Measurements from ENCODE around the gene SLC2A5. TPM values are rescaled to one million over a fixed set of nuclear protein-coding genes. Genes with fewer than 3 reads are reported as not detected.
A peak's percentile ranks its signal among the peaks of the same experiment; 100 is the strongest.

Gene SLC2A5
- total RNA-seq, 6 experiments from 2014 or later: 0.10 to 0.83 (median 0.18) TPM; not detected in 1

GRCh38 chr1:9086796-9087195 is 17.4 kb upstream of the SLC2A5 start:
- no peak for TF ChIP-seq CTCF (IDR thresholded peaks at IDR 0.05)
- Mint-ChIP-seq H3K27me3 (ENCODE audit: insufficient read depth) (peaks cover 14% of the 10 kb centered on the region), H3K4me1 (ENCODE audit: low read depth) (peaks cover 18% of the 10 kb centered on the region), H3K9me3 (peaks cover 15% of the 10 kb centered on the region), H3K36me3 (ENCODE audit: low read depth) (peaks cover 16% of the 10 kb centered on the region), H3K4me3 (no peak overlapping the region), H3K27ac (no peak overlapping the region)
- no peak for DNase-seq

- no peak overlapping the region for H3K4me3 Mint-ChIP-seq
- H3K27me3 Mint-ChIP-seq (ENCODE audit: insufficient read depth): peaks cover 14% of the 10 kb centered on the region
- DNase-seq: no peak
- H3K27ac Mint-ChIP-seq: no peak overlapping the region
- no peak for TF ChIP-seq CTCF (IDR thresholded peaks at IDR 0.05)
- peaks cover 18% of the 10 kb centered on the region for H3K4me1 Mint-ChIP-seq (ENCODE audit: low read depth)
- H3K36me3 Mint-ChIP-seq (ENCODE audit: low read depth): peaks cover 16% of the 10 kb centered on the region
- H3K9me3 Mint-ChIP-seq: peaks cover 15% of the 10 kb centered on the region
Observed at GRCh38 chr1:9086045-9086444, 16.6 kb upstream of the SLC2A5 start.

- Mint-ChIP-seq H3K27me3 (ENCODE audit: insufficient read depth) (peaks cover 14% of the 10 kb centered on the region), H3K27ac (peak overlapping the region; percentile 30), H3K9me3 (peaks cover 15% of the 10 kb centered on the region), H3K36me3 (ENCODE audit: low read depth) (peaks cover 16% of the 10 kb centered on the region), H3K4me3 (no peak overlapping the region), H3K4me1 (ENCODE audit: low read depth) (peaks cover 24% of the 10 kb centered on the region)
- DNase-seq: no peak
- TF ChIP-seq CTCF (IDR thresholded peaks at IDR 0.05): no peak
Observed at GRCh38 chr1:9085306-9085940, 16.0 kb upstream of the SLC2A5 start.

- Mint-ChIP-seq H3K36me3 (ENCODE audit: low read depth) (peaks cover 16% of the 10 kb centered on the region), H3K4me3 (no peak overlapping the region), H3K4me1 (ENCODE audit: low read depth) (peaks cover 27% of the 10 kb centered on the region), H3K27me3 (ENCODE audit: insufficient read depth) (peaks cover 14% of the 10 kb centered on the region), H3K27ac (peak overlapping the region; percentile 30), H3K9me3 (peaks cover 15% of the 10 kb centered on the region)
- no peak for DNase-seq
- TF ChIP-seq CTCF (IDR thresholded peaks at IDR 0.05): no peak
Observed at GRCh38 chr1:9084906-9085305, 15.5 kb upstream of the SLC2A5 start.

- no peaks in the 10 kb centered on the region for H3K9me3 Mint-ChIP-seq
- no peak overlapping the region for H3K4me3 Mint-ChIP-seq
- H3K36me3 Mint-ChIP-seq (ENCODE audit: low read depth): no peaks in the 10 kb centered on the region
- peaks cover 2% of the 10 kb centered on the region for H3K27me3 Mint-ChIP-seq (ENCODE audit: insufficient read depth)
- TF ChIP-seq CTCF (IDR thresholded peaks at IDR 0.05): no peak
- peaks cover 44% of the 10 kb centered on the region for H3K4me1 Mint-ChIP-seq (ENCODE audit: low read depth)
- no peak overlapping the region for H3K27ac Mint-ChIP-seq
- no peak for DNase-seq
Observed at GRCh38 chr1:9081473-9081872, 12.0 kb upstream of the SLC2A5 start.

Measured in HFFc6 (cell line).